ENCODE results near the gene FHIT.

FHIT gene

DNA sequence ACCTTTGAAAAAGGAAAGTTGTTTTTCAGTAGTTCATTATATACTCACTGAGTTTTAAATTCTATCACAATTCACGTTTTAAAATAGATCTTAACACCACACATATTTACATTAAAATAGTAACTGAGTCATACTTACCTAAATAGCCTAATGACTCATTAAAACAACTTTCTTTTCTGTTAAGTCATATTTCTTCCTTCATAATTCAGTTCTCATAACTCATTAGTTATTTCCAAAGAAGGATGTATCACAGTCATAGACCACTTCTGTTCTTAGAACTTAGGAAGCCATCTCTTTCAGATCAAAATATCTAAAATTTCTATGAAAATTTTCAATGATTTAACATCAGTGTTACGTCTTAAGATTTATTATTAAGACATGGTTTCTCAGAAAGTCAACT, 885.9 kb downstream of the FHIT start:
- DNase-seq = no peak

DNA sequence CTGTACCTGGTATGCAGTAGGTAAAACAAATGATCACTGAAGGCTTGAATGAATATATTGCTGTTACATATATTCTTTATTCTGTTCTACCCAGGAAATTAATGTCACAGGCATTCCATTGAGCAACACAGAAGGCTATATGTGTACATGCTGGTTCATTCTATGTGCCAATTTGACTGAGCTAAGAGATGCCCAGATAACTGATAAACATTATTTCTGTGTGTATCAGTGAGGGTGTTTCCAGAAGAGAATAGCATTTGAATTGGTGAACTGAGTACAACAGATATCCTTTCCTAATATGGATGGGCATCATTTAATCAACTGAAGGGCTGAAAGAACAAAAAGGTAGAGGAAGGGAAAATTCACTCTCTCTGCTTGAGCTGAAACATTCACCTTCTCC, 886.8 kb downstream of the FHIT start:
- no peak for DNase-seq

DNA sequence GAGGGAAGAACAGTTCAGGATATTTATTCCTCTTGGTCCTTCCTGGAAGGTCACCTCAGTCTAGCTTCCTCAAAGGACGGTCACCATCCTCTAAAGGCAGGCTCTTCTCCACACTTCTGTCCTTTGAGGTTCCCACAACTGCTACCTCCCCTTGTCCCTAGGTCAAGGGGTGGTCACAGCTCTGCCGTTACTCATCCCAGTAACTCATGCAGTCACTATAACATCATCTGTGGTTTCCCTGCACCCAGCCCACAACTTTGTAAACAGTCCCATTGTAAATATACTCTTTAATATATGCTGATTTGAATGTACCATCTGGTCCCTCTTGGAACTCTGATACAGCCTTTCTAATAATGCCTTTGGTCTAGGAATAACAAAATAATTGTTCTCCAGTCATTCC, 887.4 kb downstream of the FHIT start:
- no peak for DNase-seq

DNA sequence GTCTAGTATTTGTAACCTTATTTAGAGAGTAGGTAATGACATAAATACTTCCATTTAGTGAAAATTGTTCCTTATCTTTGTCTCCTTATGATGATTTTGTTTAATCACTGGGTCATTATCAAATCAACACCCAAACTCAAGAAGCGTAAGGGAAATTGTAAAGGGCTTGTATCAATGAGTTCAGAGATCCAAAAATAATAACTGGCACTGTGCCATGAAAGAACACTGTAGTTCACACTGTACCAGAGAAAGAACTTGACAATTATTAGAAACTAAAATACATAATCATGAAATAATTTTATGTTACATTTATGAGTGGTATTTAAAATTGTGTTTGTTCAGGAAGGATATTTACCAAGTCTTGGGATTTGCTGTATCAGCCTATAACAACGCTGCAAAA, 895.4 kb downstream of the FHIT start:
- DNase-seq = no peak

DNA sequence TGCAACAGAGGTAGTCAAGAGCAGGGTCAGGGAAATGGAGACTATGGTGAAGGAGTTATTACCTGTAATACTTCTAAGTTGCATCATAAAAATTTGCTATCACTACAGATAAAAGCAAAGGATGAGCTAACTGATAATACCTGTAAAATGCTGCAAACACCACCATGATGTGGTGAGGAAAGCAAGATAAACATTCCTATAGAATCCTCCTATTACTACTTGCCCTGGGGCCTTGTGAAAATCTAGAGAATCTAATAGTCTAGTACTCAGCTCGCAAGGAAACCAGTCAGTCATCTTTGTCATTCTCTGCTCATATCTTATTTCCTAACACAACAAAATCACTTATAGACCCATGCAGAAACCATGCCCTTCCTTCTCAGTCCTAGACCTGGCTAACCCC, 899.8 kb downstream of the FHIT start:
- no peak for DNase-seq

DNA sequence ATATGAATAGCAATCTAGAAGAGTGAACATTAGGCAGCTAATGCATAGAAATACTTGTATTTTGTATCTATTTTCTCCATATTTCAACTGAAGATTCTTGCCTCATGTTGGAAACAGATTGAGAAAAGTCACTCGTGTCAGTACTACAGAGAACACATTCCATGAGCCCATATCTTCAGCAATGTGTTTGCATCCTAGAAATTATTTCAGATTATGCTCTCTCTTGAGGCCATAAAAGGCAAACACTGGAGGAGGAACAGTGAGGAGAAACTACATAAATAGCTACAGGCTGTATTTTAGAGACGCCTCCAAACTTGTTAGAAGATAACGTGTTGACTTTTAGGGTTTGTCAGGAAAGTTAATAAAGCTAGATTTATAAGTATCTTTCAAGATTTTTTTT, 906.9 kb downstream of the FHIT start:
- DNase-seq = no peak

DNA sequence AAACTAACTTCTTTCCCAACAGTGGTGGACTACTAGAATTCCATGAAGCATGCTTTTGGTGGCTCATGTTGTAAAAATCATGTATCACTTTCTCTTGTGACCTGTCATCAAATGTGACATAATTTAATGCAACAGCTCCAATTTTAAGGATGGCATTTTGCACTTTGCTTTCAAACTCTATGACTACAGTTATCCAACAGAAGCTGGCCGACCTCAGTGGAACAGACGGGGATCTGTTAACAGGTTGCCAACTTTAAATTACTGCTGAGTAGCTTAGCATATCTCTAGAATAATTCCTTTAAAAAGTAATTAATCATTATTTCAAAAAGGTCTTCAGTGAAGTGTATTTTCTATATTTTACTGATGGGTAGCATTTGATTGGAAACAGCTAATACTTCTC, 907.4 kb downstream of the FHIT start:
- DNase-seq = no peak

DNA sequence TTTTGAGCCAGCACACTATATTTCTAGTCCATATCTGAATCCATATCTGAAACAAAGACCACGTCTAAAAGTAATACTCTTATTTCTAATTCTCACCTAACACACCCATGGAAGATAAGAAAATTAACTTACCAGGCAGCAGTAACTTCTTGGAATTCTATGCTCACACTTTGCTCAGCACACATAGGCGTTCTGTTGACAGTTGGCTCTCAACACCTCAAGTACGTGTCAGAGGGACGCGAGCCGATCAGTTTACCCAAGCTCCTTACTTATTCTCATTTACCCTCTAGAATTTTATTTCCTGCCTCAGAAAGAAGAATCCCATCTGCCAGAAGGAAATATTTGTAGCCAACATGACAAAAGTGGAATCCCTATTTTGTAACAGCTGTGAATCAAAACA, 911.9 kb downstream of the FHIT start:
- DNase-seq = no peak

DNA sequence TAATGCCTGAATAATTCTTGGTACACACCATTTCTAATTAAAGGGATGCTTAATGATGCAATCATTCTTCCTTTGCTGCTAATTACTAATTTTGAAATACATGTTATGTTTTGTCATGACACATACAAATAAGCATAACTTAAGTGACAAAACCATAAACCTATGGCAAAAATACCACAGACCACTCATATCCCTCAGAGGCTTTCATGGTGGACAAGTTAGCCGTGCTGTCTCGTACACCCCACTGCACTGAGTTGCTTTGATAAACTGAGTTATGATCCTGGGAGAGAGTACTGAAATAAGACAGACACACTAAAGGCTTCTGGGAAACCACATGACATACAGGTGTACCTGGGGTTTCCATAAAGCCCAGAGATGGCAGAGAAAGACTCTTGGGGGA, 913.8 kb downstream of the FHIT start:
- DNase-seq = no peak

DNA sequence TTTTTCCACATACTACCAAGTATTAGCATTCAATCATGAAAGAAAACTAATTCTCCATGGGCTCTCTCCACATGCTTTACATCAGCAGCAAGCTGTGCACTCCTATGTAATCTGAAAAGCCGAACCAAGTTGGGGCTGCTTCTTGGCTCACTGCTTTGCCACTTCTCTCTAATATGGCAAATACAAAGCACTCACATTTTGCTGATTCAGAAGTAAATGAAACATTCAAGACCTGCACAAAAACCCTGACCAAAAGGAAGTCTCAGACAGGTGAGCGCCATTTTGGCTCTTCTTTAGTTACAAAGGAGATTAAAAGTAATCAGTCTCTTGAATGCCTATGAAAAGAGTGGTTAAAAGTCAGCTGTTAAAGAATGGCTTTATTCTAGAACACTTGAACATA, 915.2 kb downstream of the FHIT start:
- no peak for DNase-seq

DNA sequence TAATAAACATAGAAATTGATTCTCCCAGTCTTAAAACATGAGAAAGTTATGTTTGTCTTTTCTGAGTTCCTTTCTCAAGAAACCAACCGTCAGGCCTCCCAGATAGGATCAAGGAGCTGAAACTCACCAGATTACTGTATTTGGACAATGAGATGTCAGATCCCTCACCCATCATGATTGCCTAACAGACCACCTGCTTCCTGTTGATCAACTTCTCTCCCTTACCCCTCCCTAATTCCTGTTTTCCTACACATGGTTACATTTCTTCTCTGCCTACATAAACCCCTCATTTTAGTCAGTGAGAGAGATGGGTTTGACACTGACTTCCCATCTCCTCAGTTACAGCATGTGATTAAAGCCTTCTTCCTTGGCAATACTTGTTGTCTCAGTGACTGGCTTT, 917.5 kb downstream of the FHIT start:
- no peak for DNase-seq

DNA sequence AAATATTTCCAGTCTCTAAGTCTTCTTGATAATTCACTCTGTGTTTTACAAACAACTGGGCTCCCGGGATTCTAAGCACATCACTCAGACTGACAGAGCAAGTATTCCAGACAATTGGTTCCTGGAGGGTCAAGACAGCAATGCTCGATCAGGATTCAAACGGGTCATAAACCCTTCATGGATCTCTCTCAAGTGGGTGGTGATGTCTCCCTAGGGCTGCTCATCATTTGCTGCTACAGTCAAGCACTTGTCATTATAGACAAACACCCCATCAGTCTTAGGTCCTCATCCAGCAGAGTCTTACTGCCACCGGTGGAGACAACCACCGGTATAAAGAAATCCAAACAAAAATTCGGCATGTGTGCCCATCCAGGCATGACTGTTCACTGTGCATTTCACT, 921.1 kb downstream of the FHIT start:
- no peak for DNase-seq

DNA sequence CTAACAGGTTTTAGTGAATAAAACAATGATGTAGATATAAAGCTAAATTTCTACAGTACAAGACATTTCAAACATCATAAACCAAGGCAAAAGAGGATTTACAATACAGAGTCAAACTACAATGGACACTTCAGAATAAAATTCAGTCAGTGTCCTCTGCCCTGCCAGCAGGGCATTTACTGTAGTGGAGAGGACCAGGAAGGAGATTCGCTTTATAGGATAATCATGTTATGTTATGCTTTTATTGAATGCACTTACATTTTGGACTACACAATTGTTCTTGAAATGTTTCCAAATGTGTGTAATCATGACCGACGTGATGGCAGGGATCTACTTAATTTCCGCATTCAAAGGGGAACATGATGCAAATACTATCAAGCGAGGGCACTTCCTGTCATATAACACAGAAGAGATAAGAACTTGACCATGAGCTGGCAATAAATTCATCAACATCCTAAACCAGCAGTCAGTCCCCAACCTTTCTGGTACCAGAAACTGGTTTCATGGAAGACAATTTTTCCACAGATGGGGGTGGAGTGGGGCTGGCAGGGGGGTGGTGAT, 925.6 kb downstream of the FHIT start:
- DNase-seq = no peak

DNA sequence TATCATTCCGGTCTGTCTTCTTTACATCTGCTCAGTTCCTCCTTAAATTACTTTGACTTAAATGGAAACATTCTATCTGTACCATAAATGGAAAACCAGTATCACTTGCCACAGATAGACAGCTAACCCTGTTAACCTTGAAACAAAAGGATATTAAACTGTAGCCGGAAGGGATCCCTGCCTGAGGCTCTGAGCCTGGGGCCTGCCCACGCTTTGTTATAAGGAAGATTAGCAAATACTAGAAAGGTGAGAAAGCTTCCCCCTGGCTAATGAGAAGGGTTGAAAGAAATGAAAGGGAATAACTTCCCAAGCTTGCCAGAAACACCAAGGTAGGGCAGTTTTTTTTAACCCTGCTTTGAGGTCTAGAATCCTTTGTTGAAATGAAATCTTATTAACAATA, 927.6 kb downstream of the FHIT start:
- DNase-seq = no peak

DNA sequence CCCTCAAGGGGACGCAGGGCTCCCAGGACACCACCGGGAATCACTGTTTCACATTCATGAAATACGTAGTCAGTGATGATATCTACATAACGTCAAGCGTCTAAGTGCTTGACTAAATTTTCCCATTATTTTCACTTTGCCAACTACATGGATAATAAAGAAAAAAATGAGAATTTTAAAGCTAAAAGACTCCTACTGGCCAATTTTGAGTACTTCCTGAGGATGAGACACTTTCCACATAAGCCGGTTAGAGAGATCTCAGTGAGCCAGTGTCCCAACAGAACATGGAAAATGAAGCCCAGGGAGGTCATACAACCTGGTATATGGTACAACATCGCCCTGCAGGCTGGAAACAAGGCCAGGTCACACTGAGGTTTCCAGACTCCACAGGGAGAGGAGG, 928.1 kb downstream of the FHIT start:
- DNase-seq = no peak

DNA sequence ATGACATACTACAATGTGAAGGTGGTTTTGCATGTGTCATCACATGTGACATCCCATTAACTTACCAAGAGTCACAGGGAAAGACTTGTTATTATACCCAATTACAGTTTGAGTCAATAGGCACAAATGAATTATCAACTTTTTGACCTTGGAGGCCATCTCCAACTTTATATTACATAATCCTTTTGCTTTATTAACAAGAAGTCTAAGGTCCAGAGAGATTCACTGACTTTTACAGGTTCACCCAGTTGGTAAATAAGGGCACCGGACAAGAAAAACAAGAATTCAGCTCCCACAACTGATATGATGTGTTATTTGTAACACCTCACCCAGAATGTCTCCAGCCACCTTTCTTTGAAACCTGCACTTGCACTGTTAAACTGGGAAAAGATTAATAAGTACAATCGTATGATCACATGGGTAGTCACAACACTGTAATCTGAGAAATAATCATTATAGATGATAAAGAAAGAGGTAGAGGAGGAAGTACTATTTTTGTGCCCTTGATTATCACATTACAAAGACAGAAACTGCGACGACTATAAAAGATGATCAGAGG, 928.9 kb downstream of the FHIT start:
- no peak for DNase-seq

DNA sequence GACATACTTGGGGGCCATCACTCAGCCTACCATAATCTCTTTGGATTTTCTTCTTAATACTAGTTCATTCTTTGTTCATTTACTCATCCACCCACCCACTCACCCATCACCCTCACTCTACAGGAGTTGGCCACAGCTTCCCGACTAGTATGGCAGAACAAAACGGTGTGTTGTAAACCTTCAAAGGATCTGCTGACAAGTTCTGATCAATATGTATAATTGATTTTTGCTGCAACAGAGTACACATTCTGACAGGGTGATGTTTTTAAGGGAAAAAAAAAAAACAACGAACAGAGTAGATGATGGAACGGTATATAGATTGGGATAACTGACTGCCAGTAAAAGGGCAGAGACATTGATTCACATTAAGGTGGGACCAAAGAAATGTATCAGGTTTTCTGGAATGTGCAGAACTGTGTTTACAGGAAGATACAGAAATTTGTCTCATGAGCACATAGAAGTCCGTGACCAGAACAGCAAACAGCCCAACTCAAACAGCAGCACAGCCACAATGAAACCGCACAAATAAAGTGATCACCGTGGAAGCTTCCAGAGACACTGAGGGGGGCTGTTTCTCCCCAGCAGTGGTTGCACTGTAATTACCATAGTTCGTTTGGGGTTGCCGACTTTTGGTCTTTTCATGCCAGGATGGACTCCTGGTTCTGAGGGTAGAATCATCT, 931.9 kb downstream of the FHIT start:
- DNase-seq = no peak

DNA sequence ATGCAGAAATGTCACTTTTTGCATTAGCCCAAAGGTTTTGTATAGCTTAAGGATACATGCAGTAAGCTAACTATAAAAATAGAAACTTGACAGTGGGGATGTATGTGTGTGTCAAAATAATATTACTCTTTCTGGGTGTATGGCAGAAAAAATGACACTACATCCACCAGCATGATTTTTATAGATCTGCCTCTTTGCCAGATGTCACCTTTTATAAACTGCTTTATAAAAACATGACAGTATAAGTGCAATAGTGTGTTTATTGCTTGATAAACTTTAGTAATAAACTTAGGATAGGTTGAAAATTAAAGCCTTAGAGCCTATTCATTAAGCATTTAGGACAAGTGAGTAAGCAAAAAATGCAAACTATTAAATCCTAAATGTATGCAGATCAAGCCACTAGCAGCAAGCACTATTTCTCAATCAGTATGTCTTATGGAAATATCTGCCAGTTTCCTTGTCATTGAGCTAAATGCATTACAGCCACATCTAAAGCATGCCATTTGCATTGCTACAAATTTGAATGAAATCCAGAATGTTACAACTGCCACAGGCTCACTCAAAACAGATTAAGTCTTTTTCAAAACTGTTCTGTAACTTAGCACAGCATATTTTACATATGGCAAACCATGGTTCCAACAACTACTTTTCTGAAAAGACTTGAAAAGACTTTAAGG, 935.0 kb downstream of the FHIT start:
- no peak for DNase-seq

DNA sequence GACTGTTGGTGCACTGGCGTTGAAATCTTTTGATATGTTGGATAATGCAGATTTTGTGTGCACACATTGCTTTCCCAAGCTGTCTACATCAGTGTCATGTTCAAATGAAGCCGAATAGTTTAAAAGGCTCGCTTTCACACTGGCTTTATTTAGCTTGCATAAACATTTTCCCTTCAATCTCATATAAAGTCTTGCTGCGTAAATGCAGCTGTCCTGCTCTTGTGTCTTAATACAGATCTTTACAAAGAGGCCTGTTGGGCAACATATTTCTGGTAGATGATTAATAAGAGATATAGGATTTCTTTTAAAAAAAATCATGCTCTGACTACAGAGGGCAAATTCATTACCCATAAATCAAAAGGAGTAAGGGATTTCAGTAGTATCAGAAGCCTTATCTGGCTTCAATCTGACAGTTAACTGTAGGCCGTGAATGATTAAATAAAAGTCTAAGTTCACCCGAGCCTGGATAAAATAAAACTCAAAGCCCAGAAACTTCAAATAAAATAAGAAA, 937.2 kb downstream of the FHIT start:
- no peak for DNase-seq

DNA sequence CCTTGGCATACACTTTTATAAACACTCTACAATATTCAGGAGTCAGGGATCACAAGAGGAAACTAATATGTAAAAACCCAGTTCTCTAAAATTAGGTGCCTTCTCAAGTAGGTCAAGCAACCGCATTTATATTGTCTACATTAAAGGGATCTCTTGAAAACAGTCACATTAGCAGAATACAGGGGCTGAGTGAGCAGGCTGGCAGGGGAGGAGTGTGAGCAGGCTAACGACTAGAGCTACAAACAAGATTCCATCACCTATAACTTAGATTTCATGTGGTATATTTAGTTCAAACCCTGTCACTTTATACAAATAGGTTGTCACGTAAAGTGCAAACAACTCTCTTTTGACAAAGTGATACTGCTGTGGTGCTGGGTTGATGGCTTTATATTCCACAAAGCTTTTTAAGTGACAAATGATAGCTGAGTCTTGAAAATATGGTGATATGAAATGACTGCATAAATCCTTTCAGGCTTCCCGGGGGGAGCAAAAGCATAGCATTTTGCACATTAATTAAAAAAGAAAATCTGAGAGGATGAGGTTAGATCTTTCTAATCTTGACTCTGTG, 937.9 kb downstream of the FHIT start:
- DNase-seq = no peak

DNA sequence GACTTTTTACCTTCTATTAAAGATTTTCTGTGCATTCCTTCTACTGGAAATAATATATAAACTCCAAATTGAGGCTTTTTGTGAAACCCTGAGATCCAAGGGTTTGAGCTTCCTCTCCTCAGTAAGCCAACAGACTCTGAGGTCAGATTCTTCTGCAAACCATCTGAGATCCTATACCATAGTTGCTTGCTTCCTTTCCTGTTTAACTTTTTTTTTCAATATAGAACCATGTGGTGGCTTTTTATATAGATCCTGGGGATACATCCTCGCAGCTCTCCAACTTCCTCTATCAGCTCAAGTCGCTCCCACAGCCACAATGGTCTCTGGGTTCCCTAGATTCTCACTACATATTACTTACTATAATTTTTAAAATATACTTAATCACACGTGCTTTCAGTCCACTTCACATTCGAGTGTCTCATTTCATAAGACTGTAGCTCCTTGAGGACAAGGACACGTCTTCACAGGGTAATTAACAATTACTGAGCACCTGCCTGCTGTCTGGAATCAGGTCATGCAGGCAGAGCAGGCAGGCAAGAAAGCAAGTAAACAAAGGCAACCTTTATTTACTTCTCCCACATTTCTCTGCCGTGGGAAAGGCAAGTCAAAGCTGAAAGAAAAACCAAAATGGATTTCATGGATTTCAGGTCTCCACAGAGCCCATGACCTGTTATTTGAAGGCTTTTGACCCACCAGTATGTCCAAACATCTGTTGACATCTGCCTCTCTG, 941.5 kb downstream of the FHIT start:
- DNase-seq = no peak

DNA sequence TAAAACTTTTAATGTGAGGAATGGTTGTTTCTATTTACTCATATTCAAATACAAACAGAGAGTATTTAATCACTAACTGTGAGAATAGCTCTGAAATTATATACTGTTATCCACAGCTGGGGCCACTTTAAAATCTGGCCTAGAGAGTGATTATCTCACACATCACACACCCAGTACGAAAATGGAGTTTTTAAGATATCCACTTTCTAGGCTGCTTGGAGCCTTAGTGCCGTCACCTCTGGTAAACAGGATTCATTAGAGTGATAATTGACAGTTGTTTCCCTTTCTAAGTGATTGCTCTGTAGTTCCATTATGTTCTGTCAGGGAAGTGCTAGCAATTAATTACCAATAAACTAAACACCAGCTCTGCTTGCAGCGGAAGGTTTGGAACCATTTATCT, 942.4 kb downstream of the FHIT start:
- DNase-seq = no peak

DNA sequence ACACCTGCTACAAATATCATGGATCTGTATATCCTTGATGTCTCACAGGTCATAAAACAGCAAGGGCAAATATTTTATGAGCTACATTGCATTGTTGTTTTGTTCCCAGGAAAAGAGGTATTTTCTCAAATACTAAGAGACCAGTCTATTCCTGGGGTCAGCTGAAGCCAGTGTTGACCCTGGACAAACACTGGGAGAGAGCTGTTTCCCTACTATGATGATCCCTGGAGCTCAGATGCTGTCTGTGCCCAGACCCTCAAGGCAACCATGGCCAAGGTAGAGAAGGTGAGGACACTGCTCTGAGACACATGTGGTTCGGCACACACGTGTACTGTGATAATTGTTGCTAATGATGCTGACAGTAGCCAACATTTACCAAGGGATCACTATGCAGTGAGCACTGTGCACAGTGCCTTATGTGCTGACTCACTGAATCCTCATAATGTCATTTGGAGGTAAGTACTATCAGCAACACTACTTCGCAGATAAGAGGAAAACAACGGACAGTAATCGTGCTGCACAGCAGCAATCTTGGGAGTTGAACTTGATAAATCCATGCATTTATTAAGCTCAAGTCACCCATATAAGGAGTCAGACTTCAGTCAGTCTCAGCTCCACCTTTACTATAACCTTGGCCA, 943.6 kb downstream of the FHIT start:
- DNase-seq = no peak

Data from central memory CD4-positive, alpha-beta T cell (primary cell).